Coronary artery (tissue), 2 donors: ENCODE results near the gene VWA2.

Experiments used
- DNase-seq: peaks from one replicate; pipeline ENCODE4 v3.0.0-alpha.2; 2017; ENCODE audit warnings: low spot score
- H3K27ac ChIP-seq, 2 donors: fragments of 200-600 bp; sonication (generic); one replicate each; pipeline ENCODE4 v1.5.1; 2016 to 2019
- H3K4me3 ChIP-seq: fragments of 200-600 bp; sonication (generic); 2 replicates; pipeline ENCODE4 v1.5.1; 2016; ENCODE audit warnings: mild to moderate bottlenecking, moderate library complexity
- CTCF ChIP-seq: fragments of 200-600 bp; sonication (generic); IDR thresholded peaks from one replicate; pipeline ENCODE4 v1.5.1; 2019; ENCODE audit warnings: antibody characterized with exemption

Gene VWA2

GRCh38 chr10:114313139-114313538 is 74.1 kb downstream of the VWA2 start:
- Histone ChIP-seq H3K27ac (no peak overlapping the region), H3K4me3 (no peak overlapping the region)
- TF ChIP-seq CTCF = no peak
- no peak for DNase-seq

GRCh38 chr10:114313866-114314265 is 74.8 kb downstream of the VWA2 start:
- Histone ChIP-seq H3K27ac (no peak overlapping the region), H3K4me3 (no peak overlapping the region)
- DNase-seq = peak; percentile 68
- TF ChIP-seq CTCF = no peak

GRCh38 chr10:114315566-114316420 is 76.7 kb downstream of the VWA2 start:
- H3K4me3 ChIP-seq = no peak overlapping the region
- H3K27ac ChIP-seq = no peak overlapping the region
- no peak for TF ChIP-seq CTCF
- DNase-seq = peak; percentile 71

- peak; percentile 45 for DNase-seq
- H3K27ac ChIP-seq = no peak overlapping the region
- no peak for TF ChIP-seq CTCF
Observed at GRCh38 chr10:114316744-114317143, 77.7 kb downstream of the VWA2 start.

GRCh38 chr10:114319406-114320248 is 80.6 kb downstream of the VWA2 start:
- no peak overlapping the region for H3K4me3 ChIP-seq
- no peak for TF ChIP-seq CTCF
- no peak overlapping the region for H3K27ac ChIP-seq
- no peak for DNase-seq

More at GRCh38 chr10:114316744-114317143, 77.7 kb downstream of the VWA2 start:
- no peak overlapping the region for H3K4me3 ChIP-seq

GRCh38 chr10:114320249-114321116 is 81.4 kb downstream of the VWA2 start:
- H3K27ac ChIP-seq = no peak overlapping the region
- H3K4me3 ChIP-seq = no peak overlapping the region
- TF ChIP-seq CTCF = no peak
- DNase-seq = no peak
